Measurements from ENCODE around the gene ACER2. TPM values are rescaled to one million over a fixed set of nuclear protein-coding genes. Genes with fewer than 3 reads are reported as not detected.

Gene ACER2
- total RNA-seq, 4 donors from 2014 or later, result 2.8 to 13.2 (median 9.3) TPM

GRCh38 chr9:19373527-19373926, 35.3 kb upstream of the ACER2 start:
- DNase-seq, result no peak
- intact Hi-C loops (cut with DNase I; ENCODE audit: low total_unique reads), result no loop called here
- Histone ChIP-seq H3K4me3 (no peak overlapping the region), H3K9me3 (no peaks in the 10 kb centered on the region), H3K4me1 (peaks cover 8 to 18% (median 13%) of the 10 kb centered on the region in 4 donors), H3K36me3 (peaks cover 0 to 67% (median 2%) of the 10 kb centered on the region in 4 donors), H3K27ac (no peak overlapping the region), H3K27me3 (no peaks in the 10 kb centered on the region)
- no peak for TF ChIP-seq EP300 (IDR thresholded peaks at IDR 0.05; ENCODE audit: low read depth)
- TF ChIP-seq POLR2AphosphoS5 (IDR thresholded peaks at IDR 0.05), result peak in 1 of 3 donors; percentile 7
- in situ Hi-C loops (cut with MboI; ENCODE audit: low pct_ligation_motif_present in 1 of 4, low pct_unique_long_range_greater_than_20kb in 1 of 4, low sequenced_read_pairs in 3 of 4), result no loop called here

GRCh38 chr9:19375538-19375937, 33.3 kb upstream of the ACER2 start:
- Histone ChIP-seq H3K27ac (no peak overlapping the region), H3K27me3 (no peaks in the 10 kb centered on the region), H3K9me3 (no peaks in the 10 kb centered on the region), H3K4me3 (no peak overlapping the region), H3K36me3 (peaks cover 0 to 53% (median 1%) of the 10 kb centered on the region in 4 donors), H3K4me1 (peaks cover 10 to 27% (median 19%) of the 10 kb centered on the region in 4 donors)
- in situ Hi-C loops (cut with MboI; ENCODE audit: low pct_ligation_motif_present in 1 of 4, low pct_unique_long_range_greater_than_20kb in 1 of 4, low sequenced_read_pairs in 3 of 4), result loop anchor here in 1 of 4 donors (25.0 kb wide), 1 partner anchor 188 kb away; no protein-coding TSS in a partner anchor
- intact Hi-C loops (cut with DNase I; ENCODE audit: low total_unique reads), result no loop called here
- DNase-seq, result no peak
- TF ChIP-seq EP300 (IDR thresholded peaks at IDR 0.05; ENCODE audit: low read depth) (no peak), CTCF (IDR thresholded peaks at IDR 0.05) (no peak), POLR2AphosphoS5 (IDR thresholded peaks at IDR 0.05) (no peak), POLR2A (IDR thresholded peaks at IDR 0.05) (no peak)

GRCh38 chr9:19376931-19377330, 31.9 kb upstream of the ACER2 start:
- no peak for TF ChIP-seq CTCF (IDR thresholded peaks at IDR 0.05)
- no peak for TF ChIP-seq EP300 (IDR thresholded peaks at IDR 0.05; ENCODE audit: low read depth)
- no peak for TF ChIP-seq POLR2A (IDR thresholded peaks at IDR 0.05)
- no peak for TF ChIP-seq POLR2AphosphoS5 (IDR thresholded peaks at IDR 0.05)
- Histone ChIP-seq H3K4me1 (peaks cover 10 to 30% (median 19%) of the 10 kb centered on the region in 4 donors), H3K9me3 (no peaks in the 10 kb centered on the region), H3K27ac (no peak overlapping the region), H3K27me3 (no peaks in the 10 kb centered on the region), H3K36me3 (peaks cover 0 to 46% (median 0%) of the 10 kb centered on the region in 4 donors), H3K4me3 (no peak overlapping the region)
- WGBS, 2 donors (ENCODE audit: low coverage in 1 of 2), result 57 to 67% methylated on average over 1 to 2 of the region's 2 CpGs
- DNase-seq, result no peak
- intact Hi-C loops (cut with DNase I; ENCODE audit: low total_unique reads) (no loop called here), in situ Hi-C loops (cut with MboI; ENCODE audit: low pct_ligation_motif_present in 1 of 4, low pct_unique_long_range_greater_than_20kb in 1 of 4, low sequenced_read_pairs in 3 of 4) (loop anchor here in 1 of 4 donors (25.0 kb wide), 1 partner anchor 190 kb away; no protein-coding TSS in a partner anchor)

- no peak for DNase-seq
- no peak for TF ChIP-seq EP300 (IDR thresholded peaks at IDR 0.05; ENCODE audit: low read depth)
- TF ChIP-seq CTCF (IDR thresholded peaks at IDR 0.05), result no peak
- in situ Hi-C loops (cut with MboI; ENCODE audit: low pct_ligation_motif_present in 1 of 4, low pct_unique_long_range_greater_than_20kb in 1 of 4, low sequenced_read_pairs in 3 of 4), result loop anchor here in 1 of 4 donors (25.0 kb wide), 1 partner anchor 191 kb away; no protein-coding TSS in a partner anchor
- H3K4me3 ChIP-seq, result peak overlapping the region in 1 of 4 donors; percentile 83
- peaks cover 0 to 44% (median 0%) of the 10 kb centered on the region in 4 donors for H3K36me3 ChIP-seq
- H3K27me3 ChIP-seq, result no peaks in the 10 kb centered on the region
- H3K9me3 ChIP-seq, result no peaks in the 10 kb centered on the region
- intact Hi-C loops (cut with DNase I; ENCODE audit: low total_unique reads), result no loop called here
- 36 to 55% methylated on average over 4 of the region's 4 CpGs for WGBS, 2 donors (ENCODE audit: low coverage in 1 of 2)
- H3K27ac ChIP-seq, result peak overlapping the region in 2 of 4 donors; percentile 85 to 95
- H3K4me1 ChIP-seq, result peaks cover 10 to 30% (median 19%) of the 10 kb centered on the region in 4 donors
These were observed 30.6 kb upstream of the ACER2 start for GRCh38 chr9:19378164-19378563.

- H3K4me1 ChIP-seq, result peaks cover 10 to 30% (median 19%) of the 10 kb centered on the region in 4 donors
- peak overlapping the region; percentile 85 to 96 (median 94) for H3K27ac ChIP-seq
- peak overlapping the region in 2 of 4 donors; percentile 76 to 83 for H3K4me3 ChIP-seq
- in situ Hi-C loops (cut with MboI; ENCODE audit: low pct_ligation_motif_present in 1 of 4, low pct_unique_long_range_greater_than_20kb in 1 of 4, low sequenced_read_pairs in 3 of 4), result loop anchor here in 1 of 4 donors (25.0 kb wide), 1 partner anchor 191 kb away; no protein-coding TSS in a partner anchor
- WGBS, 2 donors (ENCODE audit: low coverage in 1 of 2), result 22 to 24% methylated on average over 6 to 7 of the region's 7 CpGs
- intact Hi-C loops (cut with DNase I; ENCODE audit: low total_unique reads), result no loop called here
- TF ChIP-seq POLR2AphosphoS5 (IDR thresholded peaks at IDR 0.05), result no peak
- no peak for TF ChIP-seq EP300 (IDR thresholded peaks at IDR 0.05; ENCODE audit: low read depth)
- TF ChIP-seq POLR2A (IDR thresholded peaks at IDR 0.05), result no peak
- TF ChIP-seq CTCF (IDR thresholded peaks at IDR 0.05), result no peak
- no peaks in the 10 kb centered on the region for H3K9me3 ChIP-seq
- no peak for DNase-seq
- H3K27me3 ChIP-seq, result no peaks in the 10 kb centered on the region
- H3K36me3 ChIP-seq, result peaks cover 0 to 42% (median 0%) of the 10 kb centered on the region in 4 donors
These were observed 30.2 kb upstream of the ACER2 start for GRCh38 chr9:19378647-19379046.

All from transverse colon (tissue), 4 donors.